Measurements from ENCODE around the gene RTN4R. TPM values are rescaled to one million over a fixed set of nuclear protein-coding genes. Genes with fewer than 3 reads are reported as not detected.
"Not testable (repeated sequence)": the region's sequence is repeated elsewhere in the genome, so short reads cannot be mapped to it uniquely, and the experiment has no call there.

Gene RTN4R
- total RNA-seq, 1 donor from 2014 or later = 0.43 TPM

DNA sequence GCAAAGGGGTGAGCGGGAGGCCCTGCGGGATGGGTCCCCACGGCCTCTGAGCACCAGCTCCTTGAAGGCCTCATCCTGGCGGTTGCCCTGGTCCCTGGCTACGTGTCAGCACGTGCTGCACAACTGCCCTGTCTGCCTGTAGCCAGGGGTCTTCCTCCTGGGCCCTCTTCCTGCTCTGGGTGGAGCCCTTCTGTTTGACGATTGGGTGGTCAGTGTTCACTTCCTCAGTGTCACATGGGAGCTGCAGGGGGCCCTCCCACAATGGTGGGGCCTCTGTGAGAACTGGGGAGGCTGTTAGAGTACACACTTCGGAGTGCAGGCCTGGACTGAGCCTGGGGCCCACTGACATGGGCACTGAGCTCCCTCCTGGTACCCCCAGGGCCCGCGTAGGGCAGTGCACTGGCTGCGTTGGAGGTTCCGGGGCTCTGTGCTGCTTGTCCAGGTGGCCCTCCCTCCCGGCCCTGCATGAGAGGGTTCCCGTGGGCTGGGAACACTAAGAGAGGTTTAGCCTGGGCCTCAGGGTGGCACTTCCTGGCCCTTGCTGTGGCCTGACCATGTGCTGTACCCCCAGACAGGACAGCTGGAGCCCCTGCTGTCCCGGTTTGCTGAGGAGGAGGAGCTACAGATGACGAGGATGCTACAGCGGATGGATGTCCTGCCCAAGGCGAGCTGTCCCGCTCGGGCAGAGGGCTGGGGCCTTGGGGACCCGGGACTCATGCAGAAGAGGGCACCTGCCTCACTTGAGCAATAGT is 38.0 kb upstream of the RTN4R start:
- no peak for DNase-seq (ENCODE audit: low spot score in 2 of 2)
- no peaks in the 10 kb centered on the region for H3K36me3 ChIP-seq
- no peak overlapping the region for H3K27ac ChIP-seq
- TF ChIP-seq, protein P1, sequence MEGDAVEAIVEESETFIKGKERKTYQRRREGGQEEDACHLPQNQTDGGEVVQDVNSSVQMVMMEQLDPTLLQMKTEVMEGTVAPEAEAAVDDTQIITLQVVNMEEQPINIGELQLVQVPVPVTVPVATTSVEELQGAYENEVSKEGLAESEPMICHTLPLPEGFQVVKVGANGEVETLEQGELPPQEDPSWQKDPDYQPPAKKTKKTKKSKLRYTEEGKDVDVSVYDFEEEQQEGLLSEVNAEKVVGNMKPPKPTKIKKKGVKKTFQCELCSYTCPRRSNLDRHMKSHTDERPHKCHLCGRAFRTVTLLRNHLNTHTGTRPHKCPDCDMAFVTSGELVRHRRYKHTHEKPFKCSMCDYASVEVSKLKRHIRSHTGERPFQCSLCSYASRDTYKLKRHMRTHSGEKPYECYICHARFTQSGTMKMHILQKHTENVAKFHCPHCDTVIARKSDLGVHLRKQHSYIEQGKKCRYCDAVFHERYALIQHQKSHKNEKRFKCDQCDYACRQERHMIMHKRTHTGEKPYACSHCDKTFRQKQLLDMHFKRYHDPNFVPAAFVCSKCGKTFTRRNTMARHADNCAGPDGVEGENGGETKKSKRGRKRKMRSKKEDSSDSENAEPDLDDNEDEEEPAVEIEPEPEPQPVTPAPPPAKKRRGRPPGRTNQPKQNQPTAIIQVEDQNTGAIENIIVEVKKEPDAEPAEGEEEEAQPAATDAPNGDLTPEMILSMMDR (IDR thresholded peaks at IDR 0.05) = no peak
- intact Hi-C loops (cut with DNase I) = no loop called here
- H3K27me3 ChIP-seq = no peaks in the 10 kb centered on the region
- H3K4me3 ChIP-seq = no peak overlapping the region
- no peaks in the 10 kb centered on the region for H3K9me3 ChIP-seq
- H3K4me1 ChIP-seq = no peaks in the 10 kb centered on the region

DNA sequence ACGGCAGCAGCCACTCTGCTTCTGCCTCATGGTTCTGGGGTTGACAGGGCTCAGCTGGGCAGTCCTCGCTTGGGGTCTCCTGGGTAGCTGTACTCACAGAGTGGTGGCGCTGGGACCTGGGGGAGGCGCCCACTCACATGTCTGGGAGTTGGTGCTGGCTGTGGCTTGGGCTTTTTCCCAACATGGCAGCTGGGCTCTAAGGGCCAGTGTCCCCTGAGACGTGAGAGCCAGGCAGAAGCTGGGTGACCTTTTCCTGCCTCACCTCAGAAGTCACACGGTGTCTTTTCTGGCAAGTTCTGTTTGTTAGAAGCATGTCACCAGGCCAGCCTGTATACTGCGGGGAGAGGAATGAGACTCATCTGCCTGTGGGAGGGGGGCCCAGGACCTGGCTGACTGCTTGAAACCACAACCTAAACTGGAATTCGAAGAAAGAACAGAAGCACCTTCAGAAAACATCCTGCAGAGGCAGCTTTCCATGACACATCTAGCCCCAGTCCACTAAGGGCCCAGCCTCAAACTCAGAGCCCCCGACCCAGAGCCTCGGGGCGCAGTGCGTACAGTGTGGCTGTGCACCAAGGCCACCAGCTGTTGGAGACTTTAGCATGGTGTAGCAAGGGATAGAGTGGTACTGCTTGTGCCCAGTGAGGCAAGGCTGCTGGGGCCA is 37.2 kb upstream of the RTN4R start:
- H3K36me3 ChIP-seq; intact Hi-C loops (cut with DNase I); H3K9me3 ChIP-seq; H3K4me1 ChIP-seq; DNase-seq (ENCODE audit: low spot score in 2 of 2); H3K4me3 ChIP-seq; H3K27ac ChIP-seq; H3K27me3 ChIP-seq: not testable (repeated sequence)

DNA sequence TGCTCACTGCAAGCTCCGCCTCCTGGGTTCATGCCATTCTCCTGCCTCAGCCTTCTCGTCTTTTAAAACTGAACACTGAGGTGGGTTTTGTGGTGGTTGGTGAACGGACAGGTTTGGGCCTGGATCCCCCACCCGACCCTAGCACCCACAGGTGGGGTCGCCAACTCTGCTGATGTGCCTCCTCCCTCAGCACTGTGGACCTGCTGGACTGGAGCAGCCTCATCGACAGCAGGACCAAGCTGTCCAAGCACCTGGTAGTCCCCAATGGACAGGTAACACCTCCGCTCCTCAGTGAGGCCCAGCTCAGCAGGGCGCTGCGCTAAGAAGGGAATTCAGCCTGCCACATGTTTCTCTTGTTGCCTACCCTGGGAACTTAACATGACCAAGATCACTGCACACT is 36.5 kb upstream of the RTN4R start:
- no peak overlapping the region for H3K4me3 ChIP-seq
- TF ChIP-seq, protein P1 (IDR thresholded peaks at IDR 0.05) = no peak
- intact Hi-C loops (cut with DNase I) = no loop called here
- no peaks in the 10 kb centered on the region for H3K36me3 ChIP-seq
- DNase-seq (ENCODE audit: low spot score in 2 of 2) = no peak
- H3K9me3 ChIP-seq = no peaks in the 10 kb centered on the region
- no peaks in the 10 kb centered on the region for H3K27me3 ChIP-seq
- peaks cover 3 to 6% of the 10 kb centered on the region in 2 donors for H3K4me1 ChIP-seq
- H3K27ac ChIP-seq = no peak overlapping the region

DNA sequence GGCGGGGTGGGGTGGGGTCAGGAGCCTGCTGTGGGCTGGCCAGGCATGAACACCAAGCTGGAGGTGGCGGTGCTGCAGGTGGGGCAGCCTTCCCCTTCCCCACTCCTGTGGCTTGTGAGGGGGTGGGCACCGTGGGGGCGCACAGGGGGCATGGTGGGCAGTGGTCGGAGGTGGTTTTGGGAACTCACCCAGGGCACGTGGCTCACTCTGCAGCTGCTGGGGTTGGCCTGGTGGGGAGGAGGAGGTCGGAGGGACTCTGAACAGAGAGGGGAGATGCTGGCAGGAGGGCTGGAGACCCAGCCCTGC is 35.1 kb upstream of the RTN4R start:
- H3K36me3 ChIP-seq; H3K4me3 ChIP-seq; intact Hi-C loops (cut with DNase I); H3K9me3 ChIP-seq; H3K27me3 ChIP-seq; DNase-seq (ENCODE audit: low spot score in 2 of 2); H3K27ac ChIP-seq: not testable (repeated sequence)
- H3K4me1 ChIP-seq = peaks cover 3 to 12% of the 10 kb centered on the region in 2 donors

DNA sequence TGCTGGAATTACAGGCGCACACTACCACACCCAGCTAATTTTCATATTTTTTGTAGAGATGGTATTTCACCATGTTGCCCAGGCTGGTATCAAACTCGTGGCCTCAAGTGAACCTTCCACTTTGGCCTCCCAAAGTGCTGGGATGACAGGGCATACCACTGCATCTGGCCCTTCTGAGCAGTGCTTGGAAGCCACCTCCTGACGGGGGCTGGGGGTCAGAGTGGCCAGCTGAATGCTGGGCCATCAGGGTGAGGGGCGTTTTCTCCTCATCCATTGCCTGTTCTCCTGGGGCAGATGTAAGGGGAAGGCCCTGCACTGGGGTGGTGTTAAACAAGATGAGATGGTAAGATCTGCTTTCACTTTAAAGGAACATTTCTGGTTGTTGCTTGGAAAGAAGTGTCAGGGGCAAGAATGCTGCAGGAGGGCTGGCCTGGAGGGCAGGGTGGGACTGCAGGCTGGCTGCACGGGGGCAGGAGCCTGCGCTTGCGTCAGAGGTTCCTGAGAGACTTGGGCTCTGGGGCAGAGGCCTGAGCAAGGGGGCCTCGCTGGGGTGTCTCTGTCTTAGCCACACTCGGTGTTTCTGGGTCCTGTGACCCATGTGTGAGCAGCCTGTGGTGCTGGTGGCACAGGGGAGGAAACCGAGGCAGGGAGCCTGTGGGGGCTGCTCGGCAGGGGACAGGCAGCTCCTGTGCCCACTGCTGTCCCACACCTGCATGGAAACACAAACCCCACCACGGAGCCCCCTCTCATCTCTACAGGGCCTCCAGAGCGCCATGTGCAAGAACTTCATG is 34.5 kb upstream of the RTN4R start:
- no peaks in the 10 kb centered on the region for H3K9me3 ChIP-seq
- H3K27ac ChIP-seq = no peak overlapping the region
- no peak for DNase-seq (ENCODE audit: low spot score in 2 of 2)
- H3K4me3 ChIP-seq = no peak overlapping the region
- H3K36me3 ChIP-seq = no peaks in the 10 kb centered on the region
- peaks cover 3 to 12% of the 10 kb centered on the region in 2 donors for H3K4me1 ChIP-seq
- TF ChIP-seq, protein P1 (IDR thresholded peaks at IDR 0.05) = no peak
- H3K27me3 ChIP-seq = no peaks in the 10 kb centered on the region
- intact Hi-C loops (cut with DNase I) = no loop called here

DNA sequence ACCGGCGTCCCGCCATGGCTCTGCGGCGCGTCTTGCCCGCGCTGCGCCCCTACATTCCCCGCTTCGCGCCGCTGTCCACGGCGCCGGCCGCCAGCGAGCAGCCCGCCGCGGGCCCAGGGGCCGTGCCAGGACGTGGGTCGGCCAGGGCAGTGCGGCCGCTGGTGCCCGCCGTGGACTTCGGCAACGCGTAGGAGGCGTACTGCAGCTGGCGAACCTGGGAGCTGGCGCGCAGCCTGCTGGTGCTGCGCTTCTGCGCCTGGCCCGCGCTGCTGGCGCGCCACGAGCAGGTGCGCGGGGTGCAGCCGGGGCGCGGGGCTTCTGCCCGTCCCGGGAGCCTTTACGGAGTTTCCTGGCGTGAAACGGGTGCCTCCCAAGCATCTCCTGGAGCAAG is 31.6 kb upstream of the RTN4R start:
- Histone ChIP-seq H3K27ac (no peak overlapping the region), H3K27me3 (no peaks in the 10 kb centered on the region), H3K4me3 (peak overlapping the region; percentile 66 to 70), H3K36me3 (no peaks in the 10 kb centered on the region), H3K4me1 (peaks cover 3 to 12% of the 10 kb centered on the region in 2 donors), H3K9me3 (no peaks in the 10 kb centered on the region)
- no peak for DNase-seq (ENCODE audit: low spot score in 2 of 2)
- TF ChIP-seq, protein P1 (IDR thresholded peaks at IDR 0.05) = no peak
- intact Hi-C loops (cut with DNase I) = no loop called here

Measured in ascending aorta (tissue), 2 donors.